ENCODE data around the gene RASAL1. TPM values are rescaled to one million over a fixed set of nuclear protein-coding genes. Genes with fewer than 3 reads are reported as not detected.

Gene RASAL1
- total and polyA plus RNA-seq, 8 donors = 3.0 to 62.0 (median 23.8) TPM

DNA sequence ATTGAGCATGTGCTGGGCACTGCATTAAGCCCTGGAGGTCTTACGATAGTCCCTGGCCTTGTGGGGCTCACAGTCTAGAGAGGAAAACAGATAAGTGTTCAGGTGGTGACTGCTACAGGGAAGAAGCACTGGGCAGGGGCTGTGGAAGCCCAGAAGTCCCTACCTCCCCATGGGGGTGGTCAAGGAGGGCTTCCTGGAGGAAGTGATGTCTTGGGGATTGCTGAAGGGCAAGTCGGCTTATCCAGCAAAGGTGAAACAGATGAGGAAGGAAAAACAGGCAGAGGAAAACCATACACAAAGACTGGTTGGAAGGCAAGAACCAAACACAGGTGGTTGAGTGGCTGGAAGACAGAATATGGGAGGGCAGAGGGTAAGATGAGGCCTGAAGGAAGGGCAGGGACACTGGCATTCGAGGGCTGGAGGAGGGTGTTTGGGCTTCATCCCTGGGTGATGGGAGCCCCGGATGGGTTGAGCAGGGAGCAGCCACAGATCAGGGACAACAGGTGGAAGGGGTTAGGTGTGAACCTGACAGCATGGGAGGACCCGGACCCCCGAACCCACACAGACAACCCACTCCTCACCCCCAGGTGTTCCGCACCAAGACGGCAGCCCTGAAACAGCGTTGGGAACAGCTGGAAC, 16.8 kb upstream of the RASAL1 start:
- Histone ChIP-seq H3K27me3 (peaks cover 4 to 87% (median 45%) of the 10 kb centered on the region in 3 donors), H3K36me3 (peaks cover 0 to 5% (median 2%) of the 10 kb centered on the region in 4 donors), H3K4me3 (peak overlapping the region; percentile 38 to 60 (median 43)), H3K9me3 (peaks cover 0 to 3% (median 1%) of the 10 kb centered on the region in 4 donors), H3K27ac (peak overlapping the region in 1 of 5 donors; percentile 55), H3K4me1 (peaks cover 24 to 50% (median 41%) of the 10 kb centered on the region in 4 donors)
- DNase-seq = no peak
- 19 to 37% (median 22%) methylated on average over 7 to 9 of the region's 9 CpGs for WGBS, 5 donors
- TF ChIP-seq CTCF (IDR thresholded peaks at IDR 0.05) (no peak), POLR2A (IDR thresholded peaks at IDR 0.05) (no peak), EP300 (IDR thresholded peaks at IDR 0.05) (no peak), POLR2AphosphoS5 (IDR thresholded peaks at IDR 0.05) (no peak)
- intact Hi-C loops (cut with DNase I; ENCODE audit: low total_unique reads) = no loop called here

DNA sequence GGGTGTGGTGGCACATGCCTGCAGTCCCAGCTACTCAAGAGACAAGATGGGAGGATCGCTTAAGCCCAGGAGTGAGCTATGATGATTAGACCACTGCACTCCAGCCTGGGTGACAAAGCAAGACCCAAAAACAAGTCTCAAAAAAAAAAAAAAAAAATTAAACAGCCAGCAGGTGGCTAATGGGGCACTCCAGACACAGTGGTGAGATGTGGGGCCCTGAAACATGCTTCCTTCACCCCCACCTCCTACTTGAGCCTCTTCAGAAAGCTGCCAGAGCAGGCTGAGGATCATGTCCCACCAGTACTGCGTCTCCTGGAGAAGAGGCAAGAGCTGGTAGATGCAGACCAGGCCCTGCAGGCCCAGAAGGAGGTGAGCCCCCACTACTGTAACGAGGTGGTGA, 16.1 kb upstream of the RASAL1 start:
- no peaks in the 10 kb centered on the region for H3K36me3 ChIP-seq
- 90 to 96% (median 95%) methylated on average over 3 of the region's 3 CpGs for WGBS, 5 donors

DNA sequence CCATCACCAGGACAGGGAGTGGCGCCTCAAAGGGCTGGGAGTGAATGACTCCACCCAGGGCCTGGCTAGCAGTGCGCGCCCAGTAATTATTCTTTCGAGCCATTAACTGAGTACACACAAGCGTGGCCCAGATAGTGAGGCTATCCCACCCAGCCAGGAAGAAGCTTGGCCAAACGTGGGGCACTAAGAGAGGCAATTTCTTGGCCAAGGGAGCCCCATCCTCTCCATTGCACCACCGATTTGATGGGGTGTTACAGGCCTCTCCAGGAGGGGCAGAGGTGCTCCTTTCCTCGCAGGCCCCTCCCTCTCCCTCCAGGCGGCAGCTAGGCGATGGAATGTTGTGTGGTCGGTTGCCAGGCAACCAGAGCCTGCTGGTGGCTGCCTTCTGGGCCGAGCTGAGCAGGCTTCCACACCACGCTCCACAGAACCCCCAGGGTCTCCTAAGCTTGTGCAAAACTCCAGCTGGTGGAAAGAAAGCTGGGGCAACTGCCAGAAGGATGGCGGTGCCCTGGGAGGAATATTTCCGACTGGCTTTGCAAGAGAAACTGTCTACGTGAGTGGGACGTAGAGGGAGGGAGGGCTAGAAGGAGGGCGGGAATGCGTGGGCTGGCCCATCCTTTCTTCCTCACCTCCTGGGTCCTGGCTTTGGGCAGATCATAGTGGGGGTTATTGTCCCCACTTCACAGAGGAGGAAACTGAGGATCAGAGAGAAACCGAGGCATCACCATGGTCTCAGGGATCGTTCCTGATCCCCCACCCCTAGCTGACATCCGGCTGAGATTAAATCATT, 14.0 kb upstream of the RASAL1 start, which contains the start of gene CFAP73:
CFAP73 (plus strand) TSS at position 364 of the 790 bp plus-strand sequence; CDS start at position 498, 134 bp downstream.
- no peak within 1 kb of the TSS for H3K4me3 ChIP-seq
- peaks cover 0 to 12% (median 8%) of the 10 kb centered on the region in 4 donors for H3K9me3 ChIP-seq
- H3K27ac ChIP-seq = peak within 1 kb of the TSS in 4 of 5 donors; percentile 7 to 66 (median 63)
- DNase-seq = peak; percentile 72 to 95
- peaks cover 0 to 68% (median 37%) of the 10 kb centered on the region in 3 donors for H3K27me3 ChIP-seq
- no peak for TF ChIP-seq POLR2AphosphoS5 (IDR thresholded peaks at IDR 0.05)
- no peak for TF ChIP-seq POLR2A (IDR thresholded peaks at IDR 0.05)
- no peak for TF ChIP-seq CTCF (IDR thresholded peaks at IDR 0.05)
- TF ChIP-seq EP300 (IDR thresholded peaks at IDR 0.05) = no peak
- 20 to 31% (median 25%) methylated on average over 19 to 22 of the region's 22 CpGs for WGBS, 5 donors
- H3K36me3 ChIP-seq = no peaks in the 10 kb centered on the region
- intact Hi-C loops (cut with DNase I; ENCODE audit: low total_unique reads) = no loop called here
- peaks cover 20 to 43% (median 33%) of the 10 kb centered on the region in 4 donors for H3K4me1 ChIP-seq

More for the DNA sequence above, 16.1 kb upstream of the RASAL1 start:
- peaks cover 4 to 87% (median 45%) of the 10 kb centered on the region in 3 donors for H3K27me3 ChIP-seq
- no peak overlapping the region for H3K4me3 ChIP-seq
- intact Hi-C loops (cut with DNase I; ENCODE audit: low total_unique reads) = no loop called here
- no peak for DNase-seq
- TF ChIP-seq CTCF (IDR thresholded peaks at IDR 0.05) (no peak), POLR2AphosphoS5 (IDR thresholded peaks at IDR 0.05) (no peak), POLR2A (IDR thresholded peaks at IDR 0.05) (no peak), EP300 (IDR thresholded peaks at IDR 0.05) (no peak)
- H3K9me3 ChIP-seq = peaks cover 0 to 10% (median 7%) of the 10 kb centered on the region in 4 donors
- peaks cover 24 to 50% (median 41%) of the 10 kb centered on the region in 4 donors for H3K4me1 ChIP-seq
- no peak overlapping the region for H3K27ac ChIP-seq

- Histone ChIP-seq H3K27me3 (peaks cover 0 to 47% (median 14%) of the 10 kb centered on the region in 3 donors), H3K27ac (no peak overlapping the region), H3K4me1 (peaks cover 11 to 32% (median 16%) of the 10 kb centered on the region in 4 donors), H3K4me3 (no peak overlapping the region), H3K36me3 (no peaks in the 10 kb centered on the region), H3K9me3 (peaks cover 0 to 12% (median 8%) of the 10 kb centered on the region in 4 donors)
- intact Hi-C loops (cut with DNase I; ENCODE audit: low total_unique reads) = no loop called here
- no peak for DNase-seq
- no peak for TF ChIP-seq EP300 (IDR thresholded peaks at IDR 0.05)
- TF ChIP-seq POLR2AphosphoS5 (IDR thresholded peaks at IDR 0.05) = no peak
- TF ChIP-seq CTCF (IDR thresholded peaks at IDR 0.05) = no peak
- no peak for TF ChIP-seq POLR2A (IDR thresholded peaks at IDR 0.05)
- 57 to 72% (median 60%) methylated on average over 2 of the region's 2 CpGs for WGBS, 5 donors
Measured at GRCh38 chr12:113146999-113147398, 11.4 kb upstream of the RASAL1 start.

Measured in stomach (tissue), 9 donors.